ENCODE data around the gene THAP4.

The THAP4 gene

GRCh38 chr2:241546771-241547498 lies 90.0 kb downstream of the THAP4 start:
- Histone ChIP-seq H3K4me3 (ENCODE audit: insufficient read depth, low read length, poor library complexity, severe bottlenecking) (no peak overlapping the region), H3K9me2 (replicated peaks; ENCODE audit: insufficient read depth, low read length) (no peaks in the 10 kb centered on the region), H4K20me1 (ENCODE audit: low read depth, low read length) (no peaks in the 10 kb centered on the region), H3K27ac (ENCODE audit: low read depth, low read length) (no peak overlapping the region), H2AFZ (ENCODE audit: low read depth, low read length, severe bottlenecking) (no peak overlapping the region), H3K79me2 (ENCODE audit: insufficient read depth, low read length) (no peaks in the 10 kb centered on the region), H3K9me3 (ENCODE audit: insufficient read depth, low read length) (no peaks in the 10 kb centered on the region), H3K36me3 (ENCODE audit: low read length) (no peaks in the 10 kb centered on the region), H3K4me2 (ENCODE audit: low read depth, low read length, poor library complexity, severe bottlenecking) (no peak overlapping the region), H3K27me3 (ENCODE audit: low read length) (no peaks in the 10 kb centered on the region), H3K9ac (ENCODE audit: low read length) (no peak overlapping the region), H3F3A (ENCODE audit: insufficient read depth) (no peaks in the 10 kb centered on the region)
- TF ChIP-seq EZH2phosphoT487 (conservative IDR thresholded peaks at IDR 0.05; ENCODE audit: low read length) (no peak), CTCF (IDR thresholded peaks at IDR 0.05; ENCODE audit: insufficient read depth, low read length, poor library complexity, severe bottlenecking) (no peak)

- Histone ChIP-seq H3K36me3 (ENCODE audit: low read length) (no peaks in the 10 kb centered on the region), H3K4me3 (ENCODE audit: insufficient read depth, low read length, poor library complexity, severe bottlenecking) (no peak overlapping the region), H4K20me1 (ENCODE audit: low read depth, low read length) (no peaks in the 10 kb centered on the region), H3F3A (ENCODE audit: insufficient read depth) (no peaks in the 10 kb centered on the region), H3K4me2 (ENCODE audit: low read depth, low read length, poor library complexity, severe bottlenecking) (no peak overlapping the region), H3K27ac (ENCODE audit: low read depth, low read length) (no peak overlapping the region), H3K79me2 (ENCODE audit: insufficient read depth, low read length) (no peaks in the 10 kb centered on the region), H3K9ac (ENCODE audit: low read length) (no peak overlapping the region), H3K27me3 (ENCODE audit: low read length) (no peaks in the 10 kb centered on the region), H3K9me2 (replicated peaks; ENCODE audit: insufficient read depth, low read length) (no peaks in the 10 kb centered on the region), H3K9me3 (ENCODE audit: insufficient read depth, low read length) (no peaks in the 10 kb centered on the region), H2AFZ (ENCODE audit: low read depth, low read length, severe bottlenecking) (no peak overlapping the region)
- TF ChIP-seq CTCF (IDR thresholded peaks at IDR 0.05; ENCODE audit: insufficient read depth, low read length, poor library complexity, severe bottlenecking), result no peak
- no peak for TF ChIP-seq EZH2phosphoT487 (conservative IDR thresholded peaks at IDR 0.05; ENCODE audit: low read length)
Measured at GRCh38 chr2:241545523-241546473, 91.2 kb downstream of the THAP4 start.

- H3K27ac ChIP-seq (ENCODE audit: low read depth, low read length), result no peak overlapping the region
- no peaks in the 10 kb centered on the region for H3K79me2 ChIP-seq (ENCODE audit: insufficient read depth, low read length)
- H3K4me3 ChIP-seq (ENCODE audit: insufficient read depth, low read length, poor library complexity, severe bottlenecking), result no peak overlapping the region
- H3F3A ChIP-seq (ENCODE audit: insufficient read depth), result no peaks in the 10 kb centered on the region
- TF ChIP-seq EZH2phosphoT487 (conservative IDR thresholded peaks at IDR 0.05; ENCODE audit: low read length), result no peak
- TF ChIP-seq CTCF (IDR thresholded peaks at IDR 0.05; ENCODE audit: insufficient read depth, low read length, poor library complexity, severe bottlenecking), result no peak
- no peaks in the 10 kb centered on the region for H3K36me3 ChIP-seq (ENCODE audit: low read length)
- no peak overlapping the region for H3K4me2 ChIP-seq (ENCODE audit: low read depth, low read length, poor library complexity, severe bottlenecking)
- no peak overlapping the region for H2AFZ ChIP-seq (ENCODE audit: low read depth, low read length, severe bottlenecking)
- H3K9ac ChIP-seq (ENCODE audit: low read length), result no peak overlapping the region
- no peaks in the 10 kb centered on the region for H3K9me3 ChIP-seq (ENCODE audit: insufficient read depth, low read length)
- H4K20me1 ChIP-seq (ENCODE audit: low read depth, low read length), result no peaks in the 10 kb centered on the region
- no peaks in the 10 kb centered on the region for H3K9me2 ChIP-seq (replicated peaks; ENCODE audit: insufficient read depth, low read length)
- H3K27me3 ChIP-seq (ENCODE audit: low read length), result no peaks in the 10 kb centered on the region
Measured at GRCh38 chr2:241545106-241545505, 91.9 kb downstream of the THAP4 start.

Data from SU-DHL-6 (cell line).